CD4-positive, alpha-beta T cell treated with Interleukin-21 for 1 hour (primary cell): ENCODE data around the gene ABHD14A.
A peak's percentile ranks its signal among the peaks of the same experiment; 100 is the strongest.

Experiments
- DNase-seq: peaks from one replicate; pipeline ENCODE4 v3.0.0-alpha.2; 2020

The ABHD14A gene

GRCh38 chr3:51999846-52000245, 25.0 kb downstream of the ABHD14A start:
- DNase-seq = no peak

GRCh38 chr3:52001443-52001974, 26.6 kb downstream of the ABHD14A start:
- DNase-seq = peak; percentile 89

- no peak for DNase-seq
Observed at GRCh38 chr3:52002748-52003147, 27.9 kb downstream of the ABHD14A start.

- DNase-seq = no peak
Observed at GRCh38 chr3:52004163-52004787, 29.4 kb downstream of the ABHD14A start.

- DNase-seq = no peak
Observed at GRCh38 chr3:52004906-52005395, 30.1 kb downstream of the ABHD14A start.

- no peak for DNase-seq
Observed at GRCh38 chr3:52005571-52005986, 30.7 kb downstream of the ABHD14A start.

- no peak for DNase-seq
Observed at GRCh38 chr3:52006017-52006819, 31.4 kb downstream of the ABHD14A start.

GRCh38 chr3:52006820-52007133, 31.9 kb downstream of the ABHD14A start:
- DNase-seq = no peak

GRCh38 chr3:52007291-52007690, 32.4 kb downstream of the ABHD14A start:
- DNase-seq = no peak

GRCh38 chr3:52010431-52010830, 35.6 kb downstream of the ABHD14A start:
- no peak for DNase-seq

GRCh38 chr3:52012699-52013098, 37.8 kb downstream of the ABHD14A start:
- DNase-seq = no peak

- DNase-seq = no peak
Observed at GRCh38 chr3:52013802-52014598, 39.1 kb downstream of the ABHD14A start.

- DNase-seq = no peak
Observed at GRCh38 chr3:52014613-52015012, 39.7 kb downstream of the ABHD14A start.

- DNase-seq = no peak
Observed at GRCh38 chr3:52015438-52016228, 40.8 kb downstream of the ABHD14A start.

- no peak for DNase-seq
Observed at GRCh38 chr3:52017586-52017985, 42.7 kb downstream of the ABHD14A start.

GRCh38 chr3:52018319-52019000, 43.6 kb downstream of the ABHD14A start:
- DNase-seq = no peak

GRCh38 chr3:52019352-52020080, 44.7 kb downstream of the ABHD14A start:
- no peak for DNase-seq

GRCh38 chr3:52020796-52021195, 45.9 kb downstream of the ABHD14A start:
- no peak for DNase-seq

GRCh38 chr3:52021489-52022268, 46.8 kb downstream of the ABHD14A start:
- DNase-seq = no peak
